DND-41 (cell line): Measurements from ENCODE around the gene EPS8L2.

ENCODE experiments used
- ATAC-seq: fragments of 200-7000 bp; cut with Tn5 transposase; 3 replicates; pipeline ENCODE4 v1.9.1; 2021; ENCODE audit warnings: low read depth; ENCODE audit not compliant: insufficient read depth
- DNase-seq: peaks from one replicate; pipeline ENCODE4 v3.0.0-alpha.2; 2020
- H2AFZ ChIP-seq: 2 replicates; pipeline ENCODE4 v1.6.0; 2012; ENCODE audit warnings: low read depth, low read length
- H3K27ac ChIP-seq: 2 replicates; pipeline ENCODE4 v1.5.1; 2012; ENCODE audit warnings: low read length, inconsistent platforms
- H3K27me3 ChIP-seq: fragments of 200-600 bp; sonication (generic); 2 replicates; pipeline ENCODE4 v1.6.0; 2012; ENCODE audit warnings: low read length, mild to moderate bottlenecking, inconsistent platforms; ENCODE audit not compliant: insufficient read depth, poor library complexity
- H3K36me3 ChIP-seq: 2 replicates; pipeline ENCODE4 v1.5.1; 2012; ENCODE audit warnings: low read length, inconsistent platforms; ENCODE audit not compliant: insufficient read depth
- H3K4me1 ChIP-seq: 2 replicates; pipeline ENCODE4 v1.5.1; 2012; ENCODE audit warnings: mild to moderate bottlenecking, low read length; ENCODE audit not compliant: insufficient read depth
- H3K4me2 ChIP-seq: 2 replicates; pipeline ENCODE4 v1.6.0; 2012; ENCODE audit warnings: mild to moderate bottlenecking, moderate library complexity, low read length, inconsistent platforms; ENCODE audit not compliant: insufficient read depth
- H3K4me3 ChIP-seq, 2 experiments: fragments of 200-600 bp in 1 of 2; shearing (Covaris generic) in 1 of 2; 2 replicates each; pipeline ENCODE4 v1.5.1; 2012 to 2016; ENCODE audit warnings: inconsistent platforms in 2 of 2, low read length in 2 of 2, mild to moderate bottlenecking in 2 of 2, low read depth in 1 of 2, moderate library complexity in 1 of 2
- H3K79me2 ChIP-seq: 2 replicates; pipeline ENCODE4 v1.6.0; 2012; ENCODE audit warnings: low read length, inconsistent platforms; ENCODE audit not compliant: insufficient read depth
- H3K9ac ChIP-seq: 2 replicates; pipeline ENCODE4 v1.6.0; 2012; ENCODE audit warnings: low read depth, mild to moderate bottlenecking, inconsistent platforms, low read length, moderate library complexity
- H3K9me3 ChIP-seq: 2 replicates; pipeline ENCODE4 v1.5.1; 2012; ENCODE audit warnings: low read length, moderate library complexity, mild to moderate bottlenecking, inconsistent platforms; ENCODE audit not compliant: insufficient read depth, severe bottlenecking
- H4K20me1 ChIP-seq: 2 replicates; pipeline ENCODE4 v1.6.0; 2012; ENCODE audit warnings: low read length; ENCODE audit not compliant: insufficient read depth
- EZH2 ChIP-seq: IDR thresholded peaks from 3 replicates; pipeline ENCODE4 v1.6.1; 2012; ENCODE audit warnings: borderline replicate concordance, low read depth, mild to moderate bottlenecking, moderate library complexity, low read length, inconsistent platforms; ENCODE audit not compliant: severe bottlenecking
- TF ChIP-seq, protein P1 (sequence below): IDR thresholded peaks from 2 replicates; pipeline ENCODE4 v1.5.1; 2012; ENCODE audit warnings: borderline replicate concordance, low read length, moderate library complexity, mild to moderate bottlenecking; ENCODE audit not compliant: poor library complexity, severe bottlenecking; ENCODE audit errors: extremely low read depth

EPS8L2 gene

DNA sequence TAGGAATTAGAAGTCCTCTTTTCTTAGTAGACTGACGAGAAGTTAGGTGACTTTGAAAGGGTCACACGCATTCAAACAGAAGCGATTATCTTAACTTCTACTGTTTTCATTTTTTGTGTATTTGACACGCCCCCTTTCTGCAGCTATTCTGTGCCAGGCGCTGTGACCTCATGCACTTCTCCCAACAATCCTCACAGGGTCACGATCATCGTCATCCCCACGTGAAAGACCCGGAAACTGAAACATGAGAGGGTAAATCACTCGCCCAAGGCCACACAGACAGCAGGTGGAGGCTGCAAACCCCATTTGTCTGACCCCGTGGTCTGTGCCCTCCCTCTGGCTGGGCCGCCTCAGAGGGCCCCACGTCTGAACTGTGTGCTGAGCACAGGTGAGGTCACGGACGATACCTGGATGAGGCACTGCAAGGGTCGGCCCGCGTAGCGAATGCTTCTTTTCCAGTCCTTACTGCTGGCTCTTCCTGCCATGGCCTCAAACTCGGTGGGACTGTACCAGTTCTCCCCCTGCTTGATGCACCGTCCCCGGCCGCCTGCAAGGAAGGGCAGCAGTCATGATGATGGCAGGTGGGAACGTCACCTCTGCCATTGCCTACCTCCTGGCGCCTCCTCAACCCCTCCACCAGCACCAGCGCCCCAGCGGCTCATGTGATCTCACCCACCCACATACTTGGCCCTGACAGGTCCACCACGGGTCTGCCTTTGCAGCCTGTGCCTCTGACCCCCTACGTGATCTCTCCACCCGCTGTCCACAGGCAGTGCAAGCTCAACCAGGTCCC lies 19.4 kb upstream of the EPS8L2 start:
- TF ChIP-seq, protein P1, sequence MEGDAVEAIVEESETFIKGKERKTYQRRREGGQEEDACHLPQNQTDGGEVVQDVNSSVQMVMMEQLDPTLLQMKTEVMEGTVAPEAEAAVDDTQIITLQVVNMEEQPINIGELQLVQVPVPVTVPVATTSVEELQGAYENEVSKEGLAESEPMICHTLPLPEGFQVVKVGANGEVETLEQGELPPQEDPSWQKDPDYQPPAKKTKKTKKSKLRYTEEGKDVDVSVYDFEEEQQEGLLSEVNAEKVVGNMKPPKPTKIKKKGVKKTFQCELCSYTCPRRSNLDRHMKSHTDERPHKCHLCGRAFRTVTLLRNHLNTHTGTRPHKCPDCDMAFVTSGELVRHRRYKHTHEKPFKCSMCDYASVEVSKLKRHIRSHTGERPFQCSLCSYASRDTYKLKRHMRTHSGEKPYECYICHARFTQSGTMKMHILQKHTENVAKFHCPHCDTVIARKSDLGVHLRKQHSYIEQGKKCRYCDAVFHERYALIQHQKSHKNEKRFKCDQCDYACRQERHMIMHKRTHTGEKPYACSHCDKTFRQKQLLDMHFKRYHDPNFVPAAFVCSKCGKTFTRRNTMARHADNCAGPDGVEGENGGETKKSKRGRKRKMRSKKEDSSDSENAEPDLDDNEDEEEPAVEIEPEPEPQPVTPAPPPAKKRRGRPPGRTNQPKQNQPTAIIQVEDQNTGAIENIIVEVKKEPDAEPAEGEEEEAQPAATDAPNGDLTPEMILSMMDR: no peak
- TF ChIP-seq EZH2: no peak
- DNase-seq: no peak
- Histone ChIP-seq H3K27me3 (no peaks in the 10 kb centered on the region), H2AFZ (no peak overlapping the region), H3K4me1 (peaks cover 4% of the 10 kb centered on the region; the same call in 1 of the 2 replicates), H3K79me2 (peaks cover 24% of the 10 kb centered on the region), H3K4me2 (no peak overlapping the region), H3K4me3 (no peak overlapping the region), H3K9me3 (no peaks in the 10 kb centered on the region), H4K20me1 (peaks cover 34% of the 10 kb centered on the region), H3K27ac (0 out of 2 replicates have a peak overlapping the region, but pooled peaks have one; percentile 22), H3K9ac (no peak overlapping the region), H3K36me3 (peaks cover 90% of the 10 kb centered on the region)
- no peak; the same call in 2 of the 3 replicates for ATAC-seq

DNA sequence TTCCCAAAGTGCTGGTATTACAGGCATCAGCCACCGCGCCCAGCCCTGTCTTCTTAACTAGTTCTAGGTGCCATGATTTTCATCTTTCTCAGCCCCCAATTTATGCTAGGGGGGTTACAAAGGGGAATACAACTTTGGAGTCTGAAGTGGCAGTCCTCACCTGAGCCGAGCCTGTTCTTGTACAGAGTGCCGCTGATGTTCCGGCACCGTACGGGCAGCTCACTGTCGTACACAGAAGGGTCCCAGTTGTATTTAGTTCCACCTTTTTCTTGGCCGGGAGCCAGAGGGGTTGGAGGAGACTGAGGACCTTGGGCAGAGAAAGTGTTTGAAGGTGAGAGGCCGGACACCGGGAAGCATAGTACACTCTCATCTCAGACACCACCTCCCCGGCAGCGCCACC lies 18.3 kb upstream of the EPS8L2 start:
- H3K27me3 ChIP-seq: no peaks in the 10 kb centered on the region
- TF ChIP-seq, protein P1: no peak
- no peak for TF ChIP-seq EZH2
- H3K4me3 ChIP-seq: no peak overlapping the region
- H3K9ac ChIP-seq: no peak overlapping the region
- no peak for ATAC-seq
- DNase-seq: no peak
- H4K20me1 ChIP-seq: peaks cover 42% of the 10 kb centered on the region
- peaks cover 34% of the 10 kb centered on the region for H3K79me2 ChIP-seq
- H3K9me3 ChIP-seq: no peaks in the 10 kb centered on the region
- H2AFZ ChIP-seq: no peak overlapping the region
- no peak overlapping the region for H3K27ac ChIP-seq
- H3K4me2 ChIP-seq: no peak overlapping the region
- H3K4me1 ChIP-seq: peaks cover 14% of the 10 kb centered on the region
- H3K36me3 ChIP-seq: peaks cover 85% of the 10 kb centered on the region

DNA sequence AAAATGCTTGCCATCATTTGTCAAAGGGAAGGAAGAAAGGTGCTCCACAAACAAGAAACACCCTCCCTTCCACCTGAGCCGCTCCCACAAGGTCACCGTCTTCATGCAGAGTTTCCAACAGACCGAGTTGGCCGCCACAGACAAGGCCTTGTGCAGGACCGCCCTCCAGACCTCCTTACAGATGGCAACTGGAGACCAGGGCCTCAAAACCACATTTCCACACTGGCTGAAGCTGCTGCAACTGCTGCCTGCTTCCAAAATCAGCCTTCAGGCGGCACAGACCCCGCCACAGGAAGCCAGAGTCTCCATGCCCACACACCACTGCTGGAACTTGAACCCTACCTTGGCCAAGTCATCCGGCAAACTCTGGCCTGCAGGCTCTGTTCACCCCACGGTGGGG lies 17.4 kb upstream of the EPS8L2 start:
- no peaks in the 10 kb centered on the region for H3K9me3 ChIP-seq
- H3K27me3 ChIP-seq: no peaks in the 10 kb centered on the region
- no peak overlapping the region for H3K4me3 ChIP-seq
- peaks cover 49% of the 10 kb centered on the region for H4K20me1 ChIP-seq
- peaks cover 76% of the 10 kb centered on the region for H3K36me3 ChIP-seq
- H2AFZ ChIP-seq: no peak overlapping the region
- DNase-seq (no peak), ATAC-seq (no peak)
- peaks cover 43% of the 10 kb centered on the region for H3K79me2 ChIP-seq
- no peak for TF ChIP-seq EZH2
- TF ChIP-seq, protein P1: no peak
- no peak overlapping the region for H3K27ac ChIP-seq
- H3K4me1 ChIP-seq: peaks cover 23% of the 10 kb centered on the region
- H3K4me2 ChIP-seq: no peak overlapping the region
- H3K9ac ChIP-seq: no peak overlapping the region
